H1 (cell line): Measurements from ENCODE around the gene NTN1. TPM values are rescaled to one million over a fixed set of nuclear protein-coding genes. Genes with fewer than 3 reads are reported as not detected.

Source experiments
- CTCF ChIA-PET: fragments of 300-600 bp; sonication (Branson Sonifier 250); formaldehyde crosslinking; loops from one replicate; lab custom pipeline; 2021; ENCODE audit not compliant: partially characterized antibody; lab: Charles Lee
- POLR2A ChIA-PET: fragments of 300-600 bp; sonication (Branson Sonifier 250); formaldehyde crosslinking; loops from one replicate; lab custom pipeline; 2021; ENCODE audit warnings: inconsistent platforms; ENCODE audit not compliant: partially characterized antibody; lab: Charles Lee
- DNase-seq, 2 experiments: peaks; one replicate each; pipeline versions ENCODE4 v3.0.0 to v3.0.0-alpha.2; 2010 to 2022; ENCODE audit warnings: low spot score in 2 of 2, low read depth in 1 of 2, mixed read lengths in 1 of 2
- FAIRE-seq: peaks from 2 replicates; lab custom pipeline; 2011; peaks lifted over from hg19 to GRCh38; lab: Jason Lieb, UNC
- H2AFZ ChIP-seq: 2 replicates; pipeline ENCODE4 v1.8.1; 2012; ENCODE audit warnings: low read length, inconsistent platforms
- H2AK5ac ChIP-seq: 2 replicates; pipeline ENCODE4 v1.6.1; 2013; ENCODE audit warnings: low read depth, low read length
- H2BK120ac ChIP-seq: replicated peaks from 2 replicates; pipeline ENCODE3; 2013; ENCODE audit warnings: low read depth, low read length, inconsistent platforms
- H2BK12ac ChIP-seq: 2 replicates; pipeline ENCODE4 v1.6.1; 2013; ENCODE audit warnings: low read depth, low read length
- H2BK15ac ChIP-seq: 2 replicates; pipeline ENCODE4 v1.6.1; 2013; ENCODE audit warnings: low read length
- H2BK20ac ChIP-seq: 2 replicates; pipeline ENCODE4 v1.6.1; 2013; ENCODE audit warnings: low read length
- H2BK5ac ChIP-seq: 2 replicates; pipeline ENCODE4 v1.6.1; 2013; ENCODE audit warnings: low read depth, low read length
- H3K14ac ChIP-seq: 2 replicates; pipeline ENCODE4 v1.6.1; 2013; ENCODE audit warnings: inconsistent platforms; ENCODE audit not compliant: insufficient read length
- H3K18ac ChIP-seq: 2 replicates; pipeline ENCODE4 v1.6.1; 2013; ENCODE audit warnings: low read length; ENCODE audit errors: extremely low read depth
- H3K23ac ChIP-seq: 2 replicates; pipeline ENCODE4 v1.6.1; 2013; ENCODE audit warnings: inconsistent platforms; ENCODE audit not compliant: insufficient read length
- H3K23me2 ChIP-seq: 2 replicates; pipeline ENCODE4 v1.6.1; 2013; ENCODE audit warnings: low read depth, low read length
- H3K27ac ChIP-seq: 2 replicates; pipeline ENCODE4 v1.6.1; 2011; ENCODE audit warnings: low read depth, low read length, inconsistent platforms
- H3K27me3 ChIP-seq, 4 experiments: replicated peaks in 1 of 4; 1 replicate in 1 of 4; 2 replicates in 3 of 4; pipeline versions ENCODE4 v1.6.1 to v1.8.1; 2011 to 2013; ENCODE audit warnings: low read length in 3 of 4, mild to moderate bottlenecking in 3 of 4, inconsistent platforms in 2 of 4, mixed read lengths in 2 of 4, moderate library complexity in 1 of 4; ENCODE audit not compliant: control insufficient read depth in 3 of 4, insufficient read depth in 3 of 4; ENCODE audit errors: extremely low read depth in 1 of 4
- H3K36me3 ChIP-seq, 4 experiments: 2 replicates each; pipeline versions ENCODE4 v1.6.1 to v1.8.1; 2011 to 2013; ENCODE audit warnings: mild to moderate bottlenecking in 4 of 4, low read length in 3 of 4, moderate library complexity in 2 of 4, control low read depth in 1 of 4, inconsistent platforms in 1 of 4; ENCODE audit not compliant: insufficient read depth in 4 of 4, control insufficient read depth in 2 of 4
- H3K4ac ChIP-seq: replicated peaks from 2 replicates; pipeline ENCODE3; 2013; ENCODE audit warnings: low read length, low read depth, mixed read lengths, inconsistent platforms; ENCODE audit not compliant: insufficient read length
- H3K4me1 ChIP-seq, 4 experiments: replicated peaks in 1 of 4; 1 replicate in 1 of 4; 2 replicates in 3 of 4; pipeline versions ENCODE4 v1.6.1 to v1.8.1; 2011 to 2013; ENCODE audit warnings: low read length in 3 of 4, inconsistent platforms in 2 of 4, mixed read lengths in 1 of 4; ENCODE audit not compliant: insufficient read depth in 4 of 4, control insufficient read depth in 3 of 4
- H3K4me2 ChIP-seq, 2 experiments: 2 replicates each; pipeline versions ENCODE4 v1.6.1 to v1.8.1; 2011 to 2013; ENCODE audit warnings: low read depth in 2 of 2, low read length in 2 of 2, control low read depth in 1 of 2, inconsistent platforms in 1 of 2, mild to moderate bottlenecking in 1 of 2; ENCODE audit not compliant: insufficient read depth in 1 of 2
- H3K4me3 ChIP-seq, 4 experiments: fragments of 200-600, 300-600 bp in 1 of 4; sonication (generic), shearing (Covaris generic), sonication (Bioruptor Twin) in 1 of 4; 2 replicates each; pipeline versions ENCODE4 v1.5.1 to v1.8.1; 2011 to 2016; ENCODE audit warnings: low read length in 4 of 4, low read depth in 3 of 4, control low read depth in 2 of 4, inconsistent platforms in 2 of 4, mild to moderate bottlenecking in 2 of 4, mixed read lengths in 1 of 4, moderate library complexity in 1 of 4; ENCODE audit not compliant: insufficient read depth in 2 of 4; ENCODE audit errors: extremely low read depth in 1 of 4
- H3K56ac ChIP-seq: replicated peaks from 2 replicates; pipeline ENCODE3; 2013; ENCODE audit warnings: low read depth, mild to moderate bottlenecking, mixed read lengths, low read length, inconsistent platforms; ENCODE audit not compliant: insufficient read length
- H3K79me1 ChIP-seq: 2 replicates; pipeline ENCODE4 v1.6.1; 2013; ENCODE audit warnings: low read depth, low read length, control low read depth
- H3K79me2 ChIP-seq, 2 experiments: 2 replicates each; pipeline versions ENCODE4 v1.6.1 to v1.8.1; 2012 to 2013; ENCODE audit warnings: low read length in 2 of 2, mild to moderate bottlenecking in 2 of 2, inconsistent platforms in 1 of 2; ENCODE audit not compliant: insufficient read depth in 2 of 2, control insufficient read depth in 1 of 2
- H3K9ac ChIP-seq, 4 experiments: replicated peaks in 1 of 4; 1 replicate in 1 of 4; 2 replicates in 3 of 4; pipeline versions ENCODE4 v1.6.1 to v1.8.1; 2011 to 2013; ENCODE audit warnings: low read depth in 3 of 4, low read length in 3 of 4, control low read depth in 2 of 4, mild to moderate bottlenecking in 2 of 4, moderate library complexity in 2 of 4, inconsistent platforms in 1 of 4; ENCODE audit errors: extremely low read depth in 1 of 4
- H3K9me3 ChIP-seq, 2 experiments: 2 replicates each; pipeline versions ENCODE4 v1.6.1 to v1.8.1; 2012 to 2013; ENCODE audit warnings: mild to moderate bottlenecking in 2 of 2, moderate library complexity in 2 of 2, control low read depth in 1 of 2, inconsistent platforms in 1 of 2, low read depth in 1 of 2, low read length in 1 of 2, mixed read lengths in 1 of 2; ENCODE audit not compliant: insufficient read depth in 2 of 2
- H4K20me1 ChIP-seq, 2 experiments: replicated peaks in 1 of 2; 2 replicates each; pipeline versions ENCODE3 to v1.8.1; 2011 to 2013; ENCODE audit warnings: inconsistent platforms in 2 of 2, low read length in 2 of 2, mild to moderate bottlenecking in 1 of 2; ENCODE audit not compliant: insufficient read depth in 2 of 2, control insufficient read depth in 1 of 2
- H4K5ac ChIP-seq: 2 replicates; pipeline ENCODE4 v1.6.1; 2013; ENCODE audit warnings: low read length, low read depth, mixed read lengths, inconsistent platforms; ENCODE audit not compliant: insufficient read length
- H4K8ac ChIP-seq: 2 replicates; pipeline ENCODE4 v1.8.0; 2013; ENCODE audit warnings: mild to moderate bottlenecking, moderate library complexity, low read length, inconsistent platforms; ENCODE audit not compliant: insufficient read depth; ENCODE audit errors: extremely low read depth
- H4K91ac ChIP-seq: replicated peaks from 2 replicates; pipeline ENCODE3; 2013; ENCODE audit warnings: low read length, mixed read lengths, inconsistent platforms; ENCODE audit not compliant: insufficient read length
- KDM4A ChIP-seq: IDR thresholded peaks from one replicate; pipeline ENCODE4 v1.7.1; 2012; ENCODE audit warnings: low read depth, mild to moderate bottlenecking, moderate library complexity, low read length, inconsistent platforms; ENCODE audit not compliant: severe bottlenecking
- PHF8 ChIP-seq: fragments of 200-600 bp; sonication (generic); conservative IDR thresholded peaks from 2 replicates; pipeline ENCODE4 v1.7.1; 2012; ENCODE audit warnings: low read depth, mild to moderate bottlenecking, inconsistent platforms, low read length, moderate library complexity
- RAD21 ChIP-seq, 2 experiments: IDR thresholded peaks in 1 of 2; conservative IDR thresholded peaks in 1 of 2; 2 replicates each; pipeline ENCODE4 v1.6.1; 2011; ENCODE audit warnings: low read depth in 2 of 2, low read length in 2 of 2, improper control_type of control experiment in 1 of 2, inconsistent platforms in 1 of 2, mild to moderate bottlenecking in 1 of 2, moderate library complexity in 1 of 2
- RBBP5 ChIP-seq: IDR thresholded peaks from 2 replicates; pipeline ENCODE4 v1.7.1; 2012; ENCODE audit warnings: low read depth, mild to moderate bottlenecking, inconsistent platforms, low read length, moderate library complexity, borderline replicate concordance
- RXRA ChIP-seq: IDR thresholded peaks from 2 replicates; pipeline ENCODE4 v1.6.1; 2011; ENCODE audit warnings: low read depth, mild to moderate bottlenecking, low read length, moderate library complexity; ENCODE audit not compliant: insufficient read depth
- SAP30 ChIP-seq: fragments of 300-600 bp; sonication (generic); IDR thresholded peaks from 2 replicates; pipeline ENCODE4 v1.7.1; 2012; ENCODE audit warnings: low read length, moderate library complexity, mild to moderate bottlenecking, inconsistent platforms; ENCODE audit not compliant: insufficient read depth, insufficient replicate concordance
- SIX5 ChIP-seq: IDR thresholded peaks from 2 replicates; pipeline ENCODE4 v1.6.1; 2011; ENCODE audit warnings: mild to moderate bottlenecking, low read depth, low read length
- whole genome bisulfite sequencing, 2 experiments: shearing (Covaris generic) in 1 of 2; methylation state at CpG; one replicate each; pipeline versions ENCODE4 v1.1.6 to v1.1.7; 2013 to 2015; ENCODE audit warnings: low lambda C conversion rate in 2 of 2, mixed read lengths in 2 of 2, inconsistent platforms in 1 of 2, low coverage in 1 of 2, missing lambda C conversion rate in 1 of 2; ENCODE audit not compliant: insufficient replicate concordance in 2 of 2, insufficient coverage in 1 of 2, insufficient read length in 1 of 2; ENCODE audit errors: extremely low coverage in 1 of 2, missing lambda C conversion rate in 1 of 2; 5-methylcytosine and 5-hydroxymethylcytosine counted together
- polyA plus RNA-seq, 7 experiments: library from polyadenylated mRNA; depleted of rRNA in 3 of 7; stranded (reverse) in 5 of 7; unstranded in 2 of 7; fragments of >200 nt in 5 of 7; fragments of 200-250 nt in 2 of 7; gene quantifications; 1 replicate in 5 of 7; 2 replicates in 1 of 7; 4 replicates in 1 of 7; pipeline versions ENCODE4 v1.2.1 to v1.2.3, GENCODE V29; 2011 to 2013; ENCODE audit warnings: missing spikeins in 2 of 7, mixed read lengths in 2 of 7
- total RNA-seq: library from RNA; stranded (reverse); fragmentation: NEBNext Ultra II Directional; extraction: Animal tissue kit (Norgen Biotek cat#: 25700); gene quantifications from 2 replicates; pipeline ENCODE4 v1.2.1, GENCODE V29; 2021

Gene NTN1
- total and polyA plus RNA-seq, 2 of the 8 experiments (the other 6 are each of a cell fraction or from before 2014, with no cell fraction given): 2.0 to 2.3 TPM

GRCh38 chr17:9116311-9116835, 95.1 kb downstream of the NTN1 start:
- Histone ChIP-seq H3K14ac (no peak overlapping the region), H3K4me3 (no peak overlapping the region; a peak in 1 of 8 replicates), H3K4me2 (peak overlapping the region; percentile 16 to 58; a peak in 3 of 4 replicates), H2BK12ac (peak overlapping the region; percentile 35), H4K8ac (no peak overlapping the region), H3K27me3 (peaks cover 0 to 4% (median 1%) of the 10 kb centered on the region in 4 experiments; a peak in 4 of 7 replicates), H2BK5ac (peak overlapping the region; percentile 85; the same call in 1 of the 2 replicates), H3K18ac (peak overlapping the region; percentile 71), H3K27ac (no peak overlapping the region), H3K79me1 (no peaks in the 10 kb centered on the region), H3K4ac (no peak overlapping the region), H4K91ac (peak overlapping the region; percentile 84), H2BK15ac (no peak overlapping the region), H3K9me3 (peaks cover 0 to 4% of the 10 kb centered on the region in 2 experiments; a peak in 1 of 4 replicates), H3K23me2 (no peaks in the 10 kb centered on the region), H2AFZ (no peak overlapping the region), H3K36me3 (no peaks in the 10 kb centered on the region), H2BK20ac (peak overlapping the region; percentile 66; the same call in 1 of the 2 replicates), H2BK120ac (peak overlapping the region; percentile 66), H4K5ac (no peak overlapping the region), H3K79me2 (no peaks in the 10 kb centered on the region), H2AK5ac (no peak overlapping the region), H3K23ac (no peak overlapping the region), H3K56ac (no peak overlapping the region), H3K4me1 (peaks cover 10 to 20% (median 15%) of the 10 kb centered on the region in 4 experiments), H4K20me1 (no peaks in the 10 kb centered on the region), H3K9ac (no peak overlapping the region)
- DNase-seq (no peak), FAIRE-seq (no peak)
- 56% methylated on average over 11 of the region's 11 CpGs; no CpG with 5 or more reads in 1 of the 2 experiments for WGBS, 2 experiments
- CTCF ChIA-PET: interaction anchor here (1.0 to 3.2 kb wide), 7 partner anchors 11 to 222 kb away, joined by 3 to 8 read pairs (median 4); no protein-coding TSS in a partner anchor
- POLR2A ChIA-PET: interaction anchor here (1.0 to 1.5 kb wide), 3 partner anchors 13 to 98 kb away, joined by 3 to 5 read pairs (median 3); no protein-coding TSS in a partner anchor
- TF ChIP-seq RAD21 (IDR thresholded peaks at IDR 0.05 in 1 of 2, conservative IDR thresholded peaks at IDR 0.05 in 1 of 2; ENCODE audit: low read depth in 2 of 2, low read length in 2 of 2) (no peak), KDM4A (no peak), SIX5 (no peak), RXRA (no peak), RBBP5 (no peak), SAP30 (no peak), PHF8 (no peak)
